HT-29 (cell line): Measurements from ENCODE around the gene NUTF2. TPM values are rescaled to one million over a fixed set of nuclear protein-coding genes. Genes with fewer than 3 reads are reported as not detected.

Experiments
- DNase-seq: peaks from one replicate; pipeline ENCODE4 v3.0.0-alpha.2; 2015; ENCODE audit warnings: low spot score
- small RNA-seq: library from RNA; depleted of rRNA; stranded (forward); fragments of <200 nt; gene quantifications from one replicate; pipeline ENCODE3, GENCODE V24; 2014
- total RNA-seq: library from RNA; depleted of rRNA; stranded (reverse); fragments of >200 nt; shearing (Covaris generic); gene quantifications from 2 replicates; pipeline ENCODE4 v1.2.3, GENCODE V29; 2014; rRNA removed

The NUTF2 gene
- total RNA-seq, 1 experiment from 2014 or later = 183 TPM

DNA sequence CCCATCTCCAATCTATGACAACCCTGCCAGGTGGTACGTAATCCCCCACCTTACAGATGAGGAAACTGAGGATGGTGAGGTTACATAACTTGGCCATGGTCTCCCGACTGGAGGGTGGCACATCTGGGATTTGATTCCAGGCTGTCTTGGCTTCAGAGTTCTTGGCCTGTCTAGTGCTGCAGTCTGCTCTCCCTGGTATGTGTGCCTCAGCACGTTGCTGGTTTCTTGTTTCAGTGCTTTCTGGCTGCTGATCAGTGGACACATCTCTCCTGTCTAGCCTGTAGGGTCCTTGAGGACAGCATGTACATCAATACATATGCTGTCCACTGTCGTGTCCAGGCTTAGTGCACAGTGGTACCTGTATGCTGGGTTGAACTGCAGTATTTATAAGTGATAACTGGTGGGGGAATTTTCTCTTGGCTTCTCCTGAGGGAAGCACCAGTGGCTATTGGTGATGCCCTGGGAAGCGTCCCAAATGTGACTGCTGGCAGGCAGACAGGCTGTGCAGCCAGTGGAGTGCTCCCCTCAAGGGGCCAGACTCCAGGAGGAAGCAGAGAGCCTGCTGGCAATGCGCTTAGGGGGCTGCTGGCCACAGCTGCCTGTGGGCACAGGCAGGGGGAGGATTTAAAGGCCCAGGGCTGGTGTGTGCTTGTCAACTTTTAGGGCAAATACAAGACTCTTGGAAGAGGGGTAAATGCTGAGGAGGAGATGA, 70.6 kb downstream of the NUTF2 start:
- DNase-seq = no peak

DNA sequence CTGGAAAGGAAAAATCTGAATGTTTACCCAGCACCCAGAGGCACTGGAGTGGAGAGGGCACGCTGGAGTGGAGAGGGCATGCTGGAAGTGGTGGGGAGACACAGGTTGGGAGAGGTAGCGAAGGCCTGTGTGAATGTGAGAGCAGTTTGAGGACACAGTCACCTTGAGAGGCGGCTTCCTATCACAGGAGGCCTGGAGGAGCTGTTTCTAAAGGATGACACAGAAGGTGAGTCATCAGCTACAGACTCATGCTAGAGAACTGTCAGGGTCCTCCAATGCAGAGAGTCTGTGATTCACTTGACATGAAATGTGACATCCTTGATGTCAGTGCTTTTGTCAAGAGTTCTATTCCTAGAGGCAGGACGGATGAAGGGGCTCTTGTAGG, 71.1 kb downstream of the NUTF2 start:
- DNase-seq = no peak

- DNase-seq = no peak
Observed at GRCh38 chr16:67919622-67920221, 73.0 kb downstream of the NUTF2 start.

Small RNA genes within 50 kb of the gene (small RNA-seq; reads per million reads assigned to genes)
- gene AC040162.2 = not detected
- gene NRN1L = not detected

Other genes starting within 250 kb of the NUTF2 start
- gene CARMIL2, start 201.8 kb upstream of the NUTF2 start, total RNA-seq = 0.81 and 2.7 TPM in 2 replicates
- 79.6 and 82.2 TPM in 2 replicates for gene ACD, start 186.7 kb upstream of the NUTF2 start, total RNA-seq
- gene PARD6A, start 186.0 kb upstream of the NUTF2 start, total RNA-seq = 24.9 and 38.1 TPM in 2 replicates
- gene ENKD1, start 180.2 kb upstream of the NUTF2 start, total RNA-seq = 52.6 and 58.8 TPM in 2 replicates
- 0.38 and 0.99 TPM in 2 replicates for gene C16orf86, start 180.1 kb upstream of the NUTF2 start, total RNA-seq
- 16.8 and 19.7 TPM in 2 replicates for gene GFOD2, start 127.6 kb upstream of the NUTF2 start, total RNA-seq
- 6.7 and 8.3 TPM in 2 replicates for gene RANBP10, start 40.4 kb upstream of the NUTF2 start, total RNA-seq
- gene TSNAXIP1, start 40.0 kb upstream of the NUTF2 start, total RNA-seq = 1.1 TPM in 1 of 2 replicates, not detected in the other
- 66.3 and 80.9 TPM in 2 replicates for gene THAP11, start 4.6 kb upstream of the NUTF2 start, total RNA-seq
- 42.8 and 43.2 TPM in 2 replicates for gene CENPT, start 760 bp downstream of the NUTF2 start, total RNA-seq
- 107 and 121 TPM in 2 replicates for gene EDC4, start 26.1 kb downstream of the NUTF2 start, total RNA-seq
- gene NRN1L, start 38.0 kb downstream of the NUTF2 start, total RNA-seq = 0.64 and 2.5 TPM in 2 replicates
- gene PSKH1, start 46.3 kb downstream of the NUTF2 start, total RNA-seq = 11.5 and 15.1 TPM in 2 replicates
- gene CTRL, start 84.9 kb downstream of the NUTF2 start, total RNA-seq = 2.2 and 3.5 TPM in 2 replicates
- 173 and 191 TPM in 2 replicates for gene PSMB10, start 89.9 kb downstream of the NUTF2 start, total RNA-seq
- gene LCAT, start 97.2 kb downstream of the NUTF2 start, total RNA-seq = 1.4 and 3.3 TPM in 2 replicates
- gene SLC12A4, start 121.7 kb downstream of the NUTF2 start, total RNA-seq = 10.0 and 14.1 TPM in 2 replicates
- not detected in 2 replicates for gene DPEP3, start 133.6 kb downstream of the NUTF2 start, total RNA-seq
- not detected in 2 replicates for gene DPEP2, start 152.6 kb downstream of the NUTF2 start, total RNA-seq
- gene DPEP2NB, start 169.0 kb downstream of the NUTF2 start, total RNA-seq = not detected in 2 replicates
- 27.4 and 30.4 TPM in 2 replicates for gene DDX28, start 176.3 kb downstream of the NUTF2 start, total RNA-seq
- gene DUS2, start 176.4 kb downstream of the NUTF2 start, total RNA-seq = 18.7 and 19.0 TPM in 2 replicates
- gene NFATC3, start 238.4 kb downstream of the NUTF2 start, total RNA-seq = 20.4 and 20.8 TPM in 2 replicates